Esophagus squamous epithelium (tissue), 4 donors: ENCODE measurements around the gene GEMIN8.

ENCODE experiments used
- CTCF ChIP-seq, 6 experiments: fragments of 450-650 bp in 4 of 6; fragments of 200-600 bp in 2 of 6; sonication (generic) in 2 of 6; IDR thresholded peaks; one replicate each; pipeline ENCODE4 v1.5.1; 2016 to 2019; ENCODE audit warnings: antibody characterized with exemption in 6 of 6, mild to moderate bottlenecking in 4 of 6, moderate library complexity in 4 of 6
- POLR2A ChIP-seq, 4 donors: fragments of 450-650 bp; IDR thresholded peaks; one replicate each; pipeline ENCODE4 v1.6.1; 2017; ENCODE audit warnings: antibody characterized with exemption in 4 of 4, mild to moderate bottlenecking in 4 of 4, moderate library complexity in 3 of 4

- TF ChIP-seq POLR2A (IDR thresholded peaks at IDR 0.05): no peak
- no peak for TF ChIP-seq CTCF (IDR thresholded peaks at IDR 0.05)
These were observed 46.9 kb upstream of the GEMIN8 start for GRCh38 chrX:14076639-14077038.
